Brain microvascular endothelial cell (primary cell): ENCODE results near the gene POLR3GL.

Source experiments
- DNase-seq: peaks from one replicate; pipeline ENCODE4 v3.0.0-alpha.2; 2020
- H3K27ac ChIP-seq: fragments of 250-450 bp; sonication (Bioruptor Pico); 2 replicates; pipeline ENCODE4 v1.5.1; 2020; ENCODE audit warnings: mild to moderate bottlenecking, moderate library complexity
- H3K27me3 ChIP-seq: fragments of 250-450 bp; sonication (Bioruptor Pico); replicated peaks from 2 replicates; pipeline ENCODE4 v1.5.1; 2020; ENCODE audit warnings: mild to moderate bottlenecking
- H3K36me3 ChIP-seq: fragments of 250-450 bp; sonication (Bioruptor Pico); replicated peaks from 2 replicates; pipeline ENCODE4 v1.5.1; 2020; ENCODE audit warnings: mild to moderate bottlenecking
- H3K4me3 ChIP-seq: 2 replicates; pipeline ENCODE4 v1.5.1; 2011; ENCODE audit warnings: low read depth, mild to moderate bottlenecking, control low read depth, low read length, moderate library complexity
- in situ Hi-C: cut with HindIII; loops from 2 replicates; pipeline ENCODE4 v1.10.0; 2017; ENCODE audit warnings: low sequenced_read_pairs, low pct_ligation_motif_present
- TF ChIP-seq, protein P1 (sequence below): IDR thresholded peaks from 2 replicates; pipeline ENCODE4 v1.5.1; 2011; ENCODE audit warnings: low read depth, mild to moderate bottlenecking, moderate library complexity, low read length, control low read depth, inconsistent platforms; ENCODE audit errors: missing control alignments

The POLR3GL gene

DNA sequence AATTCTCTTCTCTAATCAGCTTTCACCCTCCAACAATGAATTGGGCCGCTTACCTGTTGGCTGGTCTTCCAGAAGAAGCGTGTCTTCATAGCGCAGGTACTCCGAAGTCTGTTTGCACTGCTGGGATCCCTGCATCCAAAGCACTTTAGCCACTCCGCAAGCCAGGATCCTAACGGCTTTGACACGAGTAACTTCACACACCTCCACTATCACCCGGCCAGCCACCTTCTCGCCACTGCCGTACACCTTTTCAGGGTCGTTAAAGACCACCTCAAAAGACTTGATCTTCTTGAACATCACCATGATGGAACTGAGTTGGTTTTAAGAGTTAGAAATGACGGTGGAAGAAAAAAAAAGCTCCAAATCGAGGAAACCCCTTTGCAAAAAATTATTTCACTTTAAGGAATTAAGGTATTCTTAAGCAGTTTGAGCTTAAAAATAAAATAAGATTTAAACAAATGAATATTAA, 31.5 kb downstream of the POLR3GL start:
- TF ChIP-seq, protein P1, sequence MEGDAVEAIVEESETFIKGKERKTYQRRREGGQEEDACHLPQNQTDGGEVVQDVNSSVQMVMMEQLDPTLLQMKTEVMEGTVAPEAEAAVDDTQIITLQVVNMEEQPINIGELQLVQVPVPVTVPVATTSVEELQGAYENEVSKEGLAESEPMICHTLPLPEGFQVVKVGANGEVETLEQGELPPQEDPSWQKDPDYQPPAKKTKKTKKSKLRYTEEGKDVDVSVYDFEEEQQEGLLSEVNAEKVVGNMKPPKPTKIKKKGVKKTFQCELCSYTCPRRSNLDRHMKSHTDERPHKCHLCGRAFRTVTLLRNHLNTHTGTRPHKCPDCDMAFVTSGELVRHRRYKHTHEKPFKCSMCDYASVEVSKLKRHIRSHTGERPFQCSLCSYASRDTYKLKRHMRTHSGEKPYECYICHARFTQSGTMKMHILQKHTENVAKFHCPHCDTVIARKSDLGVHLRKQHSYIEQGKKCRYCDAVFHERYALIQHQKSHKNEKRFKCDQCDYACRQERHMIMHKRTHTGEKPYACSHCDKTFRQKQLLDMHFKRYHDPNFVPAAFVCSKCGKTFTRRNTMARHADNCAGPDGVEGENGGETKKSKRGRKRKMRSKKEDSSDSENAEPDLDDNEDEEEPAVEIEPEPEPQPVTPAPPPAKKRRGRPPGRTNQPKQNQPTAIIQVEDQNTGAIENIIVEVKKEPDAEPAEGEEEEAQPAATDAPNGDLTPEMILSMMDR = no peak
- DNase-seq = no peak
- Histone ChIP-seq H3K36me3 (peaks cover 30% of the 10 kb centered on the region), H3K27me3 (no peaks in the 10 kb centered on the region), H3K4me3 (peak overlapping the region; percentile 88), H3K27ac (no peak overlapping the region)
- in situ Hi-C loops = no loop called here

DNA sequence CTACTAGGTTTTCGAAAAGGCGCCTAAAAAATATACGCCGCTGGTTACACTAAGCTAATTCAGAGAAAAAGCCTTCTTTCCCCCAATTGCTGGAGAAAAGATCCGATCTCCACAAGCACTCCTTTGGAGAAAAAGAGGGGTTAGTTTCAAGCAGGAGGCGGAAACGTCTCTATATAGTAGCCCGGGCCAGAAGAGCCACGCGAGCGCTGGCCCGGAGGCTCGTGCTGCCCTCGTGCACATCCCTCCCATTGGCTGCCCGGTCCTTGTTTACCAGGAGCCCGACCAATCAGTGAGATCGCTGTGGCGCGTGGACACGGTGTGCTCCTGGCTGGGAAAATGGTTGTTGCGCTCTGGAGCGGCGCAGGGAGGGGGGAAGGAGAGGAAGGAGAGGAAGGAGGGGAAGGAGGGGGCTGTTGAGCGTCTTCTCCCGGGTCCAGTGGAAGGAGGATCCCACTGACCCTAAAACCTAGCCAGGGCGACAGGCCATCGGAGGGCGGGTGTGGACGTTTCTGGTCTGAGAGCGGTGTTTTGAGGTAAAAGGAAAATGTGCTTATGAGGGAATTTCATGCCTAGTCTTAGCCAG, 32.0 kb downstream of the POLR3GL start, which contains the start of gene TXNIP:
Gene TXNIP (minus strand): TSS at position 147 of the 583 bp plus-strand sequence. CDS start 313 bp downstream, outside the sequence.
- Histone ChIP-seq H3K36me3 (peaks cover 30% of the 10 kb centered on the region), H3K4me3 (peak within 1 kb of the TSS; percentile 88), H3K27ac (peak within 1 kb of the TSS; percentile 1), H3K27me3 (no peaks in the 10 kb centered on the region)
- peak; percentile 97 for DNase-seq
- in situ Hi-C loops = no loop called here
- TF ChIP-seq, protein P1 = no peak

DNA sequence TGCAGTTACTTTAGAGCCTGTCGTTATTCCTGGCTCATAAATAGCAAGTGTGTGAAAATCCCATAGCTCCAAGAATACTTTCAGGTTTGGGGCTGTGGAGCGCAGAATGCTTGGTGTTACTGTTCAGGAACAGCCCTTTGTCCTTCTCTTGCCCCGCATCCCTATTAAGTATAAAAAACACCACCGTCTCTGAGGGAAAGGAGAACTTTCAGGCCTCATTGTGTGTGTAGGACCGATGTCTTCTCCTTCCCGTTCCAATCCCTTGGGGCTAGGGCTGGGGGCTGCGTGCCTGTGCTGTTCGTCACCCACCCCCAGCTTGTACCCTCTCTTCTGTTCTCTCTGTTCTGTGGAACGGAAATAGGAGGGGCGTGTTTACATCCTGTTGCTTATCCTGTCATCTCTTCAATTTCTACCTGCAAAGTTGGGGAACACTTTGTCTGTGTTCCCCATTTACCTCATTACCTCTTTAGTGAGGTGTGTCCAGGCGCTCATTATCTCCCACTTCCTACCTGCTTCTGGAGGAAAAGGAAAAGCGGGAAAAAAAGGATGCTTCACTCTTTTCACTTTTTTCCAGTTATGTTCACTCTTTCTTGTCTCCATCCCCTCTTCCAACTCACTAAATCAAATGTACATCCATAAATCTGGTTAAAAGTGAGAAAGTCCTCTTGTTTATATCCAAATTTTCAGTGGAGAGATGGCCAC, 32.7 kb downstream of the POLR3GL start:
- Histone ChIP-seq H3K4me3 (peak overlapping the region; percentile 88), H3K36me3 (peaks cover 30% of the 10 kb centered on the region), H3K27ac (peak overlapping the region; percentile 1), H3K27me3 (no peaks in the 10 kb centered on the region)
- in situ Hi-C loops = no loop called here
- DNase-seq = no peak
- TF ChIP-seq, protein P1 = no peak

DNA sequence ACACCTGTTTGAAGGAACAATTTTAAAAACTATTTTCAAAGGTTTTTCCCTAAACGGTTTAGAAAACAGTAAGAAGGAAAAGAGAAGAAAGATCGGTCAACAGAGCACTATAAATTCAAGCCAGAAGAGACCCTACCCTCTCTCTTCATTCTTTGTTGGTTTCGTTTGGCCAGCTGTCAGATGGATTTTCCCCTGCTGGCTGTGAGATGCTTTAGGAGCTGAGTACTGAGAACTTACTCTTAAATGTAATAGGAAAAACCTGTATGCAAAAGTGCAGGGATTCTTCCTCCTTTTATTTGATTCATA, 33.2 kb downstream of the POLR3GL start:
- Histone ChIP-seq H3K27me3 (no peaks in the 10 kb centered on the region), H3K4me3 (no peak overlapping the region), H3K36me3 (peaks cover 26% of the 10 kb centered on the region), H3K27ac (no peak overlapping the region)
- in situ Hi-C loops = no loop called here
- DNase-seq = no peak
- TF ChIP-seq, protein P1 = no peak

DNA sequence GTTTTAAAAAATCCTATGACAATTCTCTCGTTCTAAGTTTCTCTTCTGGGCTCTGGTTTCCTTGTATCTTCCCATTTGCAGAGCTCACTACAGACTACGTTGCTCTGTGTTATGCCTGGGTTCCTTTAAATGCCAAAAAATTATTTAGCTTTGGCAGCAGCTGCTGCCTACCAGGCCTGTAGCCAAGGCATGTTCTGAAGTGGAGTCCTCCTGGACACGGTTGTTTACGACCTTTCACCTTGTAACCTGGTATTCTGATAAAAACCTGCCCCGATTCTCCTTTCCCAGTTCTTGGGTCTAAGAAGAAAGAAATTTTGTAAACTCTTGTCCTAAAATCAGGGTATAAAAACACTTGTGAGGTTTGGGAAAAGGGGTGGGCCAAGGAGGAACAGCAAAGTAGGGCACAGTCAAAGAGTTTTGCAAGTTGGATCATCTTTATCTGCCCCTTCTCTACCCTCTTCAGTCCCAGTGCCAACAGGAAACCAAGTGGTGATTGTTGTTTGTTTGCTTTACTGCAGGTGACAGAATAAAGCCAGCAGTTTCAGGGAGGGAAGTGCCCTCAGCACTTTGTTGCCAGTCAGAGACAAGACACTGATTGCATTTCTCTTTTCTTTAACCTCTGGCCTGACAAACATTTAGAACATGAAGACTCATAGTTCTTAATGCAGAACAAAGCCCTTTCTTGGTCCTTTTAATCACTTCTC, 35.0 kb downstream of the POLR3GL start:
- TF ChIP-seq, protein P1 = no peak
- H3K4me3 ChIP-seq = no peak overlapping the region
- H3K27me3 ChIP-seq = no peaks in the 10 kb centered on the region
- H3K36me3 ChIP-seq = peaks cover 8% of the 10 kb centered on the region
- H3K27ac ChIP-seq = no peak overlapping the region
- in situ Hi-C loops = no loop called here
- no peak for DNase-seq
